ENCODE data around the gene OGFR. TPM values are rescaled to one million over a fixed set of nuclear protein-coding genes. Genes with fewer than 3 reads are reported as not detected.

The OGFR gene
- total RNA-seq, 8 experiments from 2014 or later = 18.2 to 44.0 (median 27.2) TPM

- 80% methylated on average over 2 of the region's 12 CpGs; no CpG with 5 or more reads in 9 of the 10 experiments for WGBS, 10 experiments
Measured at GRCh38 chr20:62790075-62790474, 14.6 kb upstream of the OGFR start.

GRCh38 chr20:62791301-62792181 is 13.1 kb upstream of the OGFR start:
- Histone ChIP-seq H3K27ac (no peak overlapping the region), H3K4me3 (no peak overlapping the region), H3K4me1 (replicated peaks in 1 of 2) (peaks cover 10 to 14% of the 10 kb centered on the region in 2 donors)
- in situ Hi-C loops (cut with MboI; ENCODE audit: low pct_unique_long_range_greater_than_20kb in 2 of 9, low sequenced_read_pairs in 9 of 9, unreplicated experiment in 9 of 9) = loop anchor here in 6 of 9 experiments (10.0 to 25.0 kb wide), 3 partner anchors 104 to 129 kb away; no protein-coding TSS in a partner anchor
- ATAC-seq (replicated peaks in 6 of 8) = peak; percentile 9 to 51 (median 38)
- 0 to 80% (median 16%) methylated on average over 1 to 11 of the region's 23 CpGs; no CpG with 5 or more reads in 2 of the 10 experiments for WGBS, 10 experiments

More at GRCh38 chr20:62790075-62790474, 14.6 kb upstream of the OGFR start:
- in situ Hi-C loops (cut with MboI; ENCODE audit: low pct_unique_long_range_greater_than_20kb in 2 of 9, low sequenced_read_pairs in 9 of 9, unreplicated experiment in 9 of 9) = loop anchor here in 6 of 9 experiments (10.0 to 25.0 kb wide), 3 partner anchors 103 to 128 kb away; no protein-coding TSS in a partner anchor
- ATAC-seq (replicated peaks in 6 of 8) = no peak
- Histone ChIP-seq H3K27ac (no peak overlapping the region), H3K4me3 (no peak overlapping the region), H3K4me1 (replicated peaks in 1 of 2) (peaks cover 23 to 27% of the 10 kb centered on the region in 2 donors)

GRCh38 chr20:62792182-62792939 is 12.3 kb upstream of the OGFR start:
- in situ Hi-C loops (cut with MboI; ENCODE audit: low pct_unique_long_range_greater_than_20kb in 2 of 9, low sequenced_read_pairs in 9 of 9, unreplicated experiment in 9 of 9) = loop anchor here in 6 of 9 experiments (10.0 to 25.0 kb wide), 3 partner anchors 105 to 130 kb away; no protein-coding TSS in a partner anchor
- no peak overlapping the region for H3K27ac ChIP-seq
- peaks cover 8 to 14% of the 10 kb centered on the region in 2 donors for H3K4me1 ChIP-seq (replicated peaks in 1 of 2)
- ATAC-seq (replicated peaks in 6 of 8) = no peak
- WGBS, 10 experiments = 10 to 64% (median 23%) methylated on average over 1 to 4 of the region's 9 CpGs; no CpG with 5 or more reads in 4 of the 10 experiments
- H3K4me3 ChIP-seq = no peak overlapping the region

- H3K27ac ChIP-seq = no peak overlapping the region
- in situ Hi-C loops (cut with MboI; ENCODE audit: low pct_unique_long_range_greater_than_20kb in 2 of 9, low sequenced_read_pairs in 9 of 9, unreplicated experiment in 9 of 9) = loop anchor here in 6 of 9 experiments (10.0 to 25.0 kb wide), 3 partner anchors 106 to 131 kb away; no protein-coding TSS in a partner anchor
- H3K4me3 ChIP-seq = peak overlapping the region in 1 of 5 donors; percentile 33
- 90% methylated on average over 2 of the region's 22 CpGs; no CpG with 5 or more reads in 9 of the 10 experiments for WGBS, 10 experiments
- no peak for ATAC-seq (replicated peaks in 6 of 8)
- peaks cover 8 to 14% of the 10 kb centered on the region in 2 donors for H3K4me1 ChIP-seq (replicated peaks in 1 of 2)
Measured at GRCh38 chr20:62792940-62793756, 11.5 kb upstream of the OGFR start.

- Histone ChIP-seq H3K4me1 (replicated peaks in 1 of 2) (peaks cover 4 to 14% of the 10 kb centered on the region in 2 donors), H3K4me3 (peak overlapping the region in 3 of 5 donors; percentile 27 to 33 (median 31)), H3K27ac (peak overlapping the region in 1 of 2 donors; percentile 73)
- WGBS, 10 experiments = 0 to 70% (median 20%) methylated on average over 1 to 2 of the region's 7 CpGs; no CpG with 5 or more reads in 7 of the 10 experiments
- no peak for ATAC-seq (replicated peaks in 6 of 8)
- in situ Hi-C loops (cut with MboI; ENCODE audit: low pct_unique_long_range_greater_than_20kb in 2 of 9, low sequenced_read_pairs in 9 of 9, unreplicated experiment in 9 of 9) = loop anchor here in 6 of 9 experiments (10.0 to 25.0 kb wide), 3 partner anchors 106 to 131 kb away; no protein-coding TSS in a partner anchor
Measured at GRCh38 chr20:62793757-62794006, 11.0 kb upstream of the OGFR start.

GRCh38 chr20:62794007-62794724 is 10.5 kb upstream of the OGFR start:
- Histone ChIP-seq H3K27ac (peak overlapping the region; percentile 55 to 74), H3K4me1 (replicated peaks in 1 of 2) (peaks cover 2 to 14% of the 10 kb centered on the region in 2 donors), H3K4me3 (peak overlapping the region; percentile 68 to 92 (median 85))
- in situ Hi-C loops (cut with MboI; ENCODE audit: low pct_unique_long_range_greater_than_20kb in 2 of 9, low sequenced_read_pairs in 9 of 9, unreplicated experiment in 9 of 9) = loop anchor here in 6 of 9 experiments (10.0 to 25.0 kb wide), 3 partner anchors 107 to 132 kb away; no protein-coding TSS in a partner anchor
- WGBS, 10 experiments = 0 to 10% (median 0%) methylated on average over 2 to 8 of the region's 69 CpGs; no CpG with 5 or more reads in 5 of the 10 experiments
- peak; percentile 73 to 84 (median 76) for ATAC-seq (replicated peaks in 6 of 8)

GRCh38 chr20:62795023-62795761 is 9.4 kb upstream of the OGFR start:
- ATAC-seq (replicated peaks in 6 of 8) = peak; percentile 0 to 44 (median 22)
- H3K4me3 ChIP-seq = peak overlapping the region; percentile 68 to 92 (median 85)
- H3K27ac ChIP-seq = peak overlapping the region; percentile 59 to 74
- in situ Hi-C loops (cut with MboI; ENCODE audit: low pct_unique_long_range_greater_than_20kb in 2 of 9, low sequenced_read_pairs in 9 of 9, unreplicated experiment in 9 of 9) = loop anchor here in 6 of 9 experiments (10.0 to 25.0 kb wide), 3 partner anchors 108 to 133 kb away; no protein-coding TSS in a partner anchor
- peaks cover 2 to 14% of the 10 kb centered on the region in 2 donors for H3K4me1 ChIP-seq (replicated peaks in 1 of 2)
- 0 to 10% (median 0%) methylated on average over 2 to 18 of the region's 68 CpGs; no CpG with 5 or more reads in 5 of the 10 experiments for WGBS, 10 experiments

GRCh38 chr20:62796699-62797491 is 7.7 kb upstream of the OGFR start:
- Histone ChIP-seq H3K4me1 (replicated peaks in 1 of 2) (peaks cover 0 to 11% of the 10 kb centered on the region in 2 donors), H3K4me3 (peak overlapping the region; percentile 68 to 92 (median 85)), H3K27ac (peak overlapping the region; percentile 81 to 87)
- ATAC-seq (replicated peaks in 6 of 8) = no peak
- 67 to 74% methylated on average over 2 to 9 of the region's 53 CpGs; no CpG with 5 or more reads in 8 of the 10 experiments for WGBS, 10 experiments
- in situ Hi-C loops (cut with MboI; ENCODE audit: low pct_unique_long_range_greater_than_20kb in 2 of 9, low sequenced_read_pairs in 9 of 9, unreplicated experiment in 9 of 9) = loop anchor here in 6 of 9 experiments (10.0 to 25.0 kb wide), 3 partner anchors 110 to 135 kb away; no protein-coding TSS in a partner anchor

- Histone ChIP-seq H3K4me1 (replicated peaks in 1 of 2) (peaks cover 0 to 11% of the 10 kb centered on the region in 2 donors), H3K4me3 (peak overlapping the region in 1 of 5 donors; percentile 85), H3K27ac (no peak overlapping the region)
- WGBS, 10 experiments = 79 to 95% (median 87%) methylated on average over 6 to 13 of the region's 26 CpGs; no CpG with 5 or more reads in 5 of the 10 experiments
- in situ Hi-C loops (cut with MboI; ENCODE audit: low pct_unique_long_range_greater_than_20kb in 2 of 9, low sequenced_read_pairs in 9 of 9, unreplicated experiment in 9 of 9) = loop anchor here in 6 of 9 experiments (10.0 to 25.0 kb wide), 3 partner anchors 111 to 136 kb away; no protein-coding TSS in a partner anchor
- no peak for ATAC-seq (replicated peaks in 6 of 8)
Measured at GRCh38 chr20:62797671-62798532, 6.7 kb upstream of the OGFR start.

All from motor neuron (in vitro differentiated cells).